Activated naive CD4-positive, alpha-beta T cell treated with anti-CD3 and anti-CD28 coated beads, Interleukin-2, amount 50 U/mL, for 16 hours (primary cell): Measurements from ENCODE around the gene PIWIL1.

Experiments
- DNase-seq: peaks from one replicate; pipeline ENCODE4 v3.0.0-alpha.2; 2020

The PIWIL1 gene

DNA sequence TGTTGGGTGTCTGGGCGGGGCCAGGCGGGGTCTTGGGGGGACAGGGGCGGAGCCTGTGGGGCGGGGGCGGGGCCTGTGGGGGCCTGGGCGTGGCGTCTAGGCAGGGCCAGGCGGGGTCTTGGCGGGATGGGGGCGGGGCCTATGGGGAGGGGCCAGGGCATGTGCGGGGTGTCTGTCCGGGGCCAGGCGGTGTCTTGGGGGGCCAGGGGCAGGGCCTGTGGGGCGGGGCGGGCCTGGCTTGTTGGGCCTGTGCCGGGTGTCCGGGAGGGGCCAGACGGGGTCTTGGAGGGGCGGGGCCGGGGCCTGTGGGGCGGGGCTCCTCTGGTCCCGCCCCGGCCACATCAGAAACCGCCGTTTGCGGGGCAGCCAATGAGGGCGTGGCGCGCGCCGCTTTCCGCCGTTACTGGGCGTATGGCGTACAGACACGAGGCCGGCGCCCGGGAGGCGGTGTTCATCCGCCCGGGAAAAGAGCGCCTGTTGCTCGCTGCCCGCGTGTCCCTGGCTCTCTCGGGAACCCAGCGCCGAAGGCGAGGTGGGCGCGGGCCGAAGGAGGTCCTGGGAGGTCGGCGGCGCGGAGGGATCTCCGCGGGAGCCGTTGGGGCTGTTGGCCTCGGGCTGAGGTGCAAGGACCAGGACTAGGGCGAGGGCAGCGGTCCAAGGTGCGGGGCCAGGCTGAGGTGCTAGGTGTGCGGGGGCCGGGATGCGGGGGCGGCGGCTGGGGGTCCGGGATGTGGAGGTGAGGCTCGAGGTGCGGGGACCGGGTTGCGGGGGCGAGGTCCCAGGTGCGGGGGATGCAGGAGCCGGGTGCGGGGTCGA, at the start of gene PIWIL1:
TSS of gene PIWIL1 (plus strand) at position 400 of the 816 bp plus-strand sequence. CDS start 4,705 bp downstream, outside the sequence.
- no peak for DNase-seq

GRCh38 chr12:130288206-130288605, 49.5 kb upstream of the PIWIL1 start:
- no peak for DNase-seq

- no peak for DNase-seq
Measured at GRCh38 chr12:130288691-130289090, 49.0 kb upstream of the PIWIL1 start.

GRCh38 chr12:130290114-130290513, 47.6 kb upstream of the PIWIL1 start:
- no peak for DNase-seq

DNA sequence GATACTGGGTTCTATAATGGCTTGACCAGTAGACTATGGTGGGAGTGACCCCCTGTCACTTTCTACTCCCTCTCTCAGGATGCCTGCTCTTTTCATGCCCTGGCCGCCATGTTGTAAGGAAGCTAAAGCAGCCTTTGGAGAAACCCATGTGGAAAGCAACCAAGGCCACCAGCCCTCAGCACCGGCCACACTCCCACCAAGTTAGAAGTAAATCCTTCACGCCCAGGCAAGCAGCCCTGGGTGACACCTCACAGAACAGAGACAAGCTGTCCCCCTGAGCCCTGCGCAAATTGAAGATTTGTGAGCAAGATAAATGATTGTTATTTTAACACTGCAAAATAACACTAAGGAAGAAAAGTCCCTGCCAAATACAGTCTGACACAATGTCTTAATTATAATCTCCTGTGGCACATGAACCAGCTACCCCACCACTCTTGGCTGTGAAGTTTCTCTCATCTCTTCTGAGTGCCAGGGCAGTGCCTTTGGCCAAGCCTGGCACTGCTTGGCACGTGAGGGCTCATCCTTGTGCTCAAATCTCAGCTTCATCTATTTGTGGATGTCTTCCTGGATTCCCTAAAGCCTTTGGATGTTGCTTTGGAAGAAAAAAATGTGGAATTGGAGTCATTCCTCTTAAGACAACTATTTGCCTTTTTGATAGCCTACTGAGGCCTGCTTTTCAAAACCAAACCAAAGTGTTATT, 39.2 kb upstream of the PIWIL1 start:
- DNase-seq, result no peak

DNA sequence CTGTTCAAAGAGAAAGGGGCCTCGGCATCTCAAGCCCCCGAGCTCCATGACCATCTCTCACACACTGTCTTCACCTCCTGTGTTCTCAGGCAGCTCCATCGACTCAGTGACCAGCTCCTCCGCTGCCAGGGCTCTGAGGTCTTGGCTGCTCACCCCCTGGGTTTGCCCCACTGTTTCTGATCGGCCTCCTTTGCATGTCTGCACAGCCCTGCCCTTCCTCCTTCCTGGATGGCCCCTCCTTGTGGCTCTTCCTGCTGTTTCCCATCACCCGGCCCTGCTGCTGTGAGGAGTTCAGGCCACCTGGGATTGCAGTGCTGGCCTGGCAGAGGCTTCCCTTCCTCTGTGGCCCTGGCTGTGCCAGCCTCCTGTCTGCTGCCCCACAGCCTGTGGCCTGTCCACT, 38.1 kb upstream of the PIWIL1 start:
- DNase-seq, result no peak

DNA sequence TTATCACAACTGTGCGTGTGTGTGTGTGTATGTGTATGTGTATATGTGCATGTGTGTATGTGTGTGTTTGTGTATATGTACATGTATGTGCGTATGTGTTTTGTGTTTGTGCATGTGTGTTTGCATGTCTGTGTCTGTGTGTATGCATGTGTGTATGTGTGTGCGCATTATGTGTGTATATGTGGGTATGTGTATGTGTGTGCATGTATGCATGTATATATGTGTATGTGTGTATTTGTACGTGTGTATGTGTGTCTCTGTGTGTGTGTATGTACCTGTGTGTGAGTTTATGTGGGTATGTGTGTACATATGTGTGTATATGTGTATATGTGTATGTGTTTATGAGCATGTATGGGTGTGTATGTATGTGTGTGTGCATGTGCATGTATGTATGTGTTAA, 37.6 kb upstream of the PIWIL1 start:
- no peak for DNase-seq

DNA sequence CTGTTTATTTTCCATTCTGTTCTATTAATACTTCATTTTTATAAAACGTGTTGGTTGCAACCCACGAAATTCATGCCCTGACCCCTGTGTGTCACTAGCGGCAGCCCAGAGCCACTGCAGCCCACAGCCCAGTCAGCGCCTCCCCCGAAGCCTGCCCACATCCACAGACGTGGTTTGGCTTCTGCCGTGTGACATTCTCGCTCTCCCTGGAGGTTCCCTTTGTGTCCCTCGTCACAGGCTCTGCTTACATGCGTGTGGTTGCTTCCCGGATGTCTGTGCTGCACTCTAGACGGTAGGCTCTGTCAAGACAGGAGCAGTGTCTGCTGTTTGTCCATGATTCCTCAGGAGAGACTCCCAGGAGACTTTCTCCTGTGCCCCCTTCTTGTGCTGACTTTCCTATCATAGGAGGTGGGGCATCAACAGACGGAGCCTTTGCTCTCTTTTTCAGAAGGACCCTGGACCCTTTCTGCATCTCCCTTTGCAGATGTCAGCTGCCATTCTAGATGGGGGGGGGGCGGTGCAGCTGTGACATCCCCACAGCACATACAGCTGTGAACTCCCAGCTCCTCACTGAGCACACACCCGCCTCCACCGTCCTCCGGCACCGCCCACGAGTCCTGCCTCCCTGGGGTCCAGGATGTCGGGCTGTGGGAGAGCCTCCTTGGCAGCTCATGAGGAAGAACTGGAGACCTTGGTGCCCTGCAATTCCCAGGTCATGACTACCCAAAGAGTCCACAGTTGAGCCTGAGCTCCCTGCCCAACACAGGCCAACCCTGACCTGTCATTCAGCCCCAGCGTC, 36.8 kb upstream of the PIWIL1 start:
- DNase-seq, result no peak

- DNase-seq, result no peak
Measured at GRCh38 chr12:130301559-130301958, 36.1 kb upstream of the PIWIL1 start.

DNA sequence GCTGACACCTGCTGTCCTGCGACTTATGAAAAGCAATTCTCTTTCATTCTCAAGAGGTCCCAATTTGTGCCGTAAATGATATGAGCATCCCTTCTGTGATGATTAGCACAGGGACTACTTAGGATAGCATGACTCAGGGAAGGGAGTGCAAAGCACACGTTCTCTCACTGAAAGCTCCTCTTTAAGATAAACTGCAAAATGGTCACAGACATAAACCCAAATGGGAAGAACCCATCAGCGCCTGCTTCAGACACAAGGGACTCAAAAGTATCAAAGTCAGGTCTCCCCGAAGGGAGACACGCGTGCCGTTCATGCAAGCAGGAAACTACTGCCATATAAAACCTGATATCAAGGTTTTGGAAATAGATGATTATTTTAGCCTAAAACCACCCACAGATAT, 33.9 kb upstream of the PIWIL1 start:
- no peak for DNase-seq

- no peak for DNase-seq
Measured at GRCh38 chr12:130307859-130308258, 29.8 kb upstream of the PIWIL1 start.

- DNase-seq, result no peak
Measured at GRCh38 chr12:130308393-130308792, 29.3 kb upstream of the PIWIL1 start.

- no peak for DNase-seq
Measured at GRCh38 chr12:130316251-130316650, 21.4 kb upstream of the PIWIL1 start.

GRCh38 chr12:130320536-130320935, 17.2 kb upstream of the PIWIL1 start:
- DNase-seq, result no peak

- no peak for DNase-seq
Measured at GRCh38 chr12:130322263-130322662, 15.4 kb upstream of the PIWIL1 start.

- no peak for DNase-seq
Measured at GRCh38 chr12:130330685-130331084, 7.0 kb upstream of the PIWIL1 start.

DNA sequence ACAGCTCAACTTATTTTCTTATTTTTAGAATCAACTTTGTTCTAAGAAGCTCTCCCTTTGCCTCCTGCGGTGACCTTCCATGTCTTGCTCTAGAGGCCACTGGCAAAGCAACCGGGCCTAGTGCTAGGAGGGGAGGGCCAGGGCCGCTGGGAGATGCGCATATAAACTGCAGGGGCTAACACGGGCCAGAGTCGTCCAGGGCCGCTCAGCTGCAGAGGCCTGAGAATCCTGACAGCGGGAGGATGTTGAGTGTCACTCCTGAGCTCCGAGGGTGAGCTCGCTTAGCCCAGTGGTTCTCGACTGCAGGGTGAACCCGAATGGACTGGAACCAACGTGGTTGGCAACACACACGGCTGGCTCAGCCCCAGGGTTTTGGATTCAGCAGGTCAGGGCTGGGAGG, 6.5 kb upstream of the PIWIL1 start:
- no peak for DNase-seq

DNA sequence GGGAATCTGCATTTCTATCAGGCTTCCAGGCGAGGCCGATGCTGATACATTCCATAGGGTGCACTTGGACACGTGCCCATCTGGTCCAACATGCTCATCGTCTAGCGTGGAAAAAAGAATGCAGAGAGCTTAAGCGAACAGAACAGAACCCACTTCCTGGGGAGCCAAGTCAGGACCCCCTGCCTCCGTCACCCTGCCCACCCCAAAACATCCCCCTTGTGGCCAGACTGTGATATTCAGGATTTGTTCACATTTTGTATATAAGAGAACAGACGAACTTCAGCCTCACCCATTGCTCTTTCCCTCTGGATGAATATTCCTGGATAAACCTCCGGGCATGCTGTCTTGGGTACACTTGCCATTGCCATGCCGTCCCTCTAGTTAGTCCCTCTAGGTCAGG, 4.3 kb upstream of the PIWIL1 start:
- DNase-seq, result no peak

GRCh38 chr12:130334399-130334798, 3.3 kb upstream of the PIWIL1 start:
- no peak for DNase-seq

DNA sequence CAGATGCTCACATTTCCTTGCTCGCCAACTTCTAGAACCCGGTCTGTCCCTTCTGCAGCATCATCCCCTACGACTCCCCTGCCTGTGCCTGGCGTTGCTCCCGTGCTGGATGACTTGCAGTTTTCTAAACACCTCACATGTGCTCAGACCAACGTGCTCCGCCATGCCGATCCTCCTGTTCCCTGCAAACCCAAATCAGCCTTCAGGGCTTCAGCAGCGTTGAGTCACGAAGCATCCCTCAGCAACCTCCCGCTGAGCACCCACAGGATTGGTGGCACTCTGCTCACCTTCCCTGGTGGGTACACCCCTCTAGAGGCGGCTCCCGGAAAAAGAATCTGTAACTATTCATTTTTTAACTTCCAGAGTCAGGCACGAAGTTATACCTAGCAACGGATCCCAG, 2.8 kb upstream of the PIWIL1 start:
- no peak for DNase-seq

GRCh38 chr12:130335517-130336392, 1.9 kb upstream of the PIWIL1 start:
- DNase-seq, result no peak

GRCh38 chr12:130336723-130337487, 782 bp upstream of the PIWIL1 start:
- DNase-seq, result no peak
